ENCODE measurements around the gene TMEM186. TPM values are rescaled to one million over a fixed set of nuclear protein-coding genes. Genes with fewer than 3 reads are reported as not detected.

Gene TMEM186
- total RNA-seq, 4 donors from 2014 or later: 2.3 to 9.9 (median 6.5) TPM

GRCh38 chr16:8753416-8754054 lies 43.9 kb downstream of the TMEM186 start:
- no peak for TF ChIP-seq CTCF (IDR thresholded peaks at IDR 0.05; ENCODE audit: low read depth)

DNA sequence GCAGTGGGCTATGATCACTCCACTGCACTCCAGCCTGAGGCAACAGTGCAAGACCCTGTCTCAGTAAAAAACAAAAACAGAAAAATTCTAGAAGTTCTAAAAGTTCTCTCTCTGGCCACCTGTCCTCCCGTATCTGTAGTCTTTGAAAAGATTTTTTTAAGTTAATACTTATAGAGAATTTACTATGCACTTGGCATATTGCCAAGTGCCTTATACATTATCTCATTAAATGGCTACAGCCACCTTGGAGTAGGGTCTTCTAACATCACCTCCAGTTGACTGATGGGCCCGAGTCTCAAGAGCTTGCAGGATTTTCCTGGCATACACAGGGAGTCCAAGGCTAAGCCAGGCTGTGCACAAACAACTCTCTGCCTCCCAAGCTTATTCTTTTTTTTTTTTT lies 44.7 kb downstream of the TMEM186 start:
- no peak for TF ChIP-seq CTCF (IDR thresholded peaks at IDR 0.05; ENCODE audit: low read depth)

- TF ChIP-seq CTCF (IDR thresholded peaks at IDR 0.05; ENCODE audit: low read depth): no peak
Observed at GRCh38 chr16:8751481-8752311, 45.7 kb downstream of the TMEM186 start.

Other genes with a start within 250 kb of the TMEM186 start
- not detected for gene TMEM114, start 207.1 kb downstream of the TMEM186 start, total RNA-seq
- 10 to 100 TPM; 21.9 to 37.9 (median 24.5) TPM for gene METTL22, start 175.9 kb downstream of the TMEM186 start, total RNA-seq
- gene ABAT, start 123.0 kb downstream of the TMEM186 start, total RNA-seq: 1 to 10 TPM; 4.9 to 9.8 (median 7.0) TPM
- gene PMM2, start 200 bp upstream of the TMEM186 start, total RNA-seq: 10 to 100 TPM; 25.2 to 46.3 (median 42.4) TPM
- 10 to 100 TPM; 47.3 to 75.6 (median 63.8) TPM for gene CARHSP1, start 71.4 kb upstream of the TMEM186 start, total RNA-seq
- not detected for gene LITAFD, start 84.7 kb upstream of the TMEM186 start, total RNA-seq
- 100 to 1,000 TPM in 1 of 4 donors, 10 to 100 TPM in 3; 75.7 to 158 (median 85.1) TPM for gene USP7, start 166.3 kb upstream of the TMEM186 start, total RNA-seq

Data from subcutaneous adipose tissue (tissue), 4 donors.